B cell (primary cell): Measurements from ENCODE around the gene FAM120B.

Experiments
- EZH2 ChIP-seq: IDR thresholded peaks from 2 replicates; pipeline ENCODE4 v1.6.1; 2012; ENCODE audit warnings: borderline replicate concordance, low read depth, mild to moderate bottlenecking, moderate library complexity, low read length; ENCODE audit not compliant: insufficient read depth, poor library complexity, severe bottlenecking
- TF ChIP-seq, protein P1 (sequence below): fragments of 200-600 bp; IDR thresholded peaks from one replicate; pipeline ENCODE4 v1.8.0; 2022; ENCODE audit warnings: antibody characterized with exemption, mild to moderate bottlenecking

DNA sequence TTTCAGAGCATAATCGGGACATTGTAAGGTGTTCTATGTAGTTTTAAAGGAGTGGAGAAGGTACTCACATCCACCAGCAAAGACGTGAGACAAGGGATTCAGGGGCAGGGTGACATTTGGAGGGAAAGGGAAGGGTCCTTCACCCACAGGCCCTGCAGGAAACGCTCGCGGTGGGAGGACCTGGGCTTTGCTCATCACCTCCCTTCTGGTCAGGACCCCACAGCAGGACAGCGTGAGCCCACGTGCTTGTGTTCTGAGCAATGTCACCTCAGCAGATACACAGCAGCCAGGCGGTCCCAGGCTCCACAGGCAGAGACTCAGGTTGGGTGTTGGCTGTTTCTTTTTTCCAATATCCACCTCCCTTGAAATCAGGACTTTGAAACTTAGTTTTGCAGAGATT, 43.1 kb upstream of the FAM120B start:
- TF ChIP-seq, protein P1, sequence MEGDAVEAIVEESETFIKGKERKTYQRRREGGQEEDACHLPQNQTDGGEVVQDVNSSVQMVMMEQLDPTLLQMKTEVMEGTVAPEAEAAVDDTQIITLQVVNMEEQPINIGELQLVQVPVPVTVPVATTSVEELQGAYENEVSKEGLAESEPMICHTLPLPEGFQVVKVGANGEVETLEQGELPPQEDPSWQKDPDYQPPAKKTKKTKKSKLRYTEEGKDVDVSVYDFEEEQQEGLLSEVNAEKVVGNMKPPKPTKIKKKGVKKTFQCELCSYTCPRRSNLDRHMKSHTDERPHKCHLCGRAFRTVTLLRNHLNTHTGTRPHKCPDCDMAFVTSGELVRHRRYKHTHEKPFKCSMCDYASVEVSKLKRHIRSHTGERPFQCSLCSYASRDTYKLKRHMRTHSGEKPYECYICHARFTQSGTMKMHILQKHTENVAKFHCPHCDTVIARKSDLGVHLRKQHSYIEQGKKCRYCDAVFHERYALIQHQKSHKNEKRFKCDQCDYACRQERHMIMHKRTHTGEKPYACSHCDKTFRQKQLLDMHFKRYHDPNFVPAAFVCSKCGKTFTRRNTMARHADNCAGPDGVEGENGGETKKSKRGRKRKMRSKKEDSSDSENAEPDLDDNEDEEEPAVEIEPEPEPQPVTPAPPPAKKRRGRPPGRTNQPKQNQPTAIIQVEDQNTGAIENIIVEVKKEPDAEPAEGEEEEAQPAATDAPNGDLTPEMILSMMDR, result no peak
- TF ChIP-seq EZH2, result no peak
